Measurements from ENCODE around the gene PRICKLE4.

The PRICKLE4 gene

DNA sequence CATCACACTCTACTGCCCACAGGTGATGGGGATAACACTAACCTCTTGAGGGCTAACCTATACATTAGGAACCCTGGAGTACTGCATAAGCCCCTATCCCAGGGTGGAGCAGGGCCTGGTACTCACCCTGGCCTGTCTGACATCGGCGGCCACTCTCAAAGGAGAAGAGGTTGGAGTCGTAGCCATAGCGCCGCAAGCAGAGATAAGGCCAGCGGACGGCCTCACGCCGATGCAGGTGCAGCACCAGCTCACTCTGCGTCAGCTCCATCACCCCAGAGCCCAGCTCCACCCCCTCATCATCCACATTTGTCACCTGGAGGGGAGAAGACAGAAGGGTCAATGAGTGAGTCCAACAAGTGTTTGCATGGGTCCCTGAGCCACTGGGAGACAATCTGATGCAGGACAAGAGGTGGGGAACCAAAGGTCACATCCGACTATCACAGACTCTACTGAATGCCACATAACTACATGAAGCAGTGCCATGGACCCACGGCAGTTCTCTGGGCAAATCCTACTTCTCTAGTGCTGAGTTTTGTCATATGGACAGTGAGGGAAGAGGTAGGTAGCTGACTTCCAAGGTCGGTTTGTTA is 5.2 kb upstream of the PRICKLE4 start:
- in situ Hi-C loops (cut with HindIII; ENCODE audit: low pct_ligation_motif_present, low sequenced_read_pairs) = loop anchor here (25.0 kb wide), 1 partner anchor 262 kb away; no protein-coding TSS in a partner anchor
- DNase-seq = no peak
- Histone ChIP-seq H3K36me3 (replicated peaks) (peaks cover 14% of the 10 kb centered on the region), H3K27ac (no peak overlapping the region), H3K27me3 (replicated peaks) (no peaks in the 10 kb centered on the region), H3K4me3 (ENCODE audit: low read depth, low read length) (no peak overlapping the region)
- no peak for TF ChIP-seq CTCF (IDR thresholded peaks at IDR 0.05; ENCODE audit: low read depth, low read length, missing control alignments)

GRCh38 chr6:41777551-41778285 is 2.9 kb upstream of the PRICKLE4 start:
- no peak for TF ChIP-seq CTCF (IDR thresholded peaks at IDR 0.05; ENCODE audit: low read depth, low read length, missing control alignments)
- DNase-seq = no peak
- H3K36me3 ChIP-seq (replicated peaks) = peaks cover 6% of the 10 kb centered on the region
- H3K27me3 ChIP-seq (replicated peaks) = no peaks in the 10 kb centered on the region
- H3K27ac ChIP-seq = no peak overlapping the region
- no peak overlapping the region for H3K4me3 ChIP-seq (ENCODE audit: low read depth, low read length)
- in situ Hi-C loops (cut with HindIII; ENCODE audit: low pct_ligation_motif_present, low sequenced_read_pairs) = loop anchor here (25.0 kb wide), 1 partner anchor 260 kb away; no protein-coding TSS in a partner anchor

GRCh38 chr6:41778895-41779294 is 1.7 kb upstream of the PRICKLE4 start:
- H3K4me3 ChIP-seq (ENCODE audit: low read depth, low read length) = peak overlapping the region; percentile 69
- in situ Hi-C loops (cut with HindIII; ENCODE audit: low pct_ligation_motif_present, low sequenced_read_pairs) = loop anchor here (25.0 kb wide), 1 partner anchor 258 kb away; no protein-coding TSS in a partner anchor
- TF ChIP-seq CTCF (IDR thresholded peaks at IDR 0.05; ENCODE audit: low read depth, low read length, missing control alignments) = no peak
- H3K36me3 ChIP-seq (replicated peaks) = peaks cover 5% of the 10 kb centered on the region
- no peak for DNase-seq
- H3K27ac ChIP-seq = no peak overlapping the region
- no peaks in the 10 kb centered on the region for H3K27me3 ChIP-seq (replicated peaks)

GRCh38 chr6:41779336-41779735 is 1.2 kb upstream of the PRICKLE4 start:
- H3K4me3 ChIP-seq (ENCODE audit: low read depth, low read length) = peak overlapping the region; percentile 69
- no peak for DNase-seq
- H3K27me3 ChIP-seq (replicated peaks) = no peaks in the 10 kb centered on the region
- no peak for TF ChIP-seq CTCF (IDR thresholded peaks at IDR 0.05; ENCODE audit: low read depth, low read length, missing control alignments)
- in situ Hi-C loops (cut with HindIII; ENCODE audit: low pct_ligation_motif_present, low sequenced_read_pairs) = loop anchor here (25.0 kb wide), 1 partner anchor 258 kb away; no protein-coding TSS in a partner anchor
- H3K27ac ChIP-seq = no peak overlapping the region
- peaks cover 5% of the 10 kb centered on the region for H3K36me3 ChIP-seq (replicated peaks)

- no peaks in the 10 kb centered on the region for H3K27me3 ChIP-seq (replicated peaks)
- no peak within 1 kb of the TSS for H3K27ac ChIP-seq
- peak; percentile 84 for DNase-seq
- H3K36me3 ChIP-seq (replicated peaks) = peaks cover 5% of the 10 kb centered on the region
- in situ Hi-C loops (cut with HindIII; ENCODE audit: low pct_ligation_motif_present, low sequenced_read_pairs) = loop anchor here (25.0 kb wide), 1 partner anchor 257 kb away; no protein-coding TSS in a partner anchor
- peak within 1 kb of the TSS; percentile 69 for H3K4me3 ChIP-seq (ENCODE audit: low read depth, low read length)
- peak; percentile 87 for TF ChIP-seq CTCF (IDR thresholded peaks at IDR 0.05; ENCODE audit: low read depth, low read length, missing control alignments)
Measured at GRCh38 chr6:41779788-41780550, 613 bp upstream of the PRICKLE4 start, which contains the start of gene FRS3. FRS3 (minus strand) TSS chr6:41779900; CDS start chr6:41776987, 2,913 bp downstream.
